Type B pancreatic cell (in vitro differentiated cells): ENCODE results near the gene HIGD2B. TPM values are rescaled to one million over a fixed set of nuclear protein-coding genes. Genes with fewer than 3 reads are reported as not detected.
"Not testable (repeated sequence)": the region's sequence is repeated elsewhere in the genome, so short reads cannot be mapped to it uniquely, and the experiment has no call there.

Source experiments
- DNase-seq: peaks from one replicate; pipeline ENCODE4 v3.0.0; 2021; ENCODE audit warnings: mixed read lengths; ENCODE audit not compliant: unreplicated experiment; ENCODE audit errors: extremely low spot score
- H3K27ac Mint-ChIP-seq: 2 replicates; pipeline ENCODE4 v1.8.0; 2021; ENCODE audit warnings: mild to moderate bottlenecking, mixed read lengths
- H3K27me3 Mint-ChIP-seq: 2 replicates; pipeline ENCODE4 v1.8.0; 2021; ENCODE audit warnings: mixed read lengths
- H3K36me3 Mint-ChIP-seq: 2 replicates; pipeline ENCODE4 v1.8.0; 2021; ENCODE audit warnings: mixed read lengths
- H3K4me1 Mint-ChIP-seq: one replicate; pipeline ENCODE4 v1.8.0; 2021; ENCODE audit warnings: mixed read lengths; ENCODE audit not compliant: unreplicated experiment
- H3K4me3 Mint-ChIP-seq: 2 replicates; pipeline ENCODE4 v1.8.0; 2021; ENCODE audit warnings: mild to moderate bottlenecking, mixed read lengths
- H3K9me3 Mint-ChIP-seq: 2 replicates; pipeline ENCODE4 v1.8.0; 2021; ENCODE audit warnings: mixed read lengths
- CTCF ChIP-seq: fragments of 200-600 bp; sonication (generic); conservative IDR thresholded peaks from 2 replicates; pipeline ENCODE4 v1.5.0; 2021; ENCODE audit warnings: antibody characterized with exemption, mild to moderate bottlenecking
- total RNA-seq: library from RNA; stranded (reverse); gene quantifications from 2 replicates; pipeline ENCODE4 v1.2.1, GENCODE V29; 2021; ENCODE audit warnings: low replicate concordance

Gene HIGD2B
- total RNA-seq, 1 donor from 2014 or later = not detected

- no peak overlapping the region for H3K27ac Mint-ChIP-seq
Observed at GRCh38 chr15:72728821-72729220, 42.8 kb upstream of the HIGD2B start.

GRCh38 chr15:72728249-72728648 lies 42.3 kb upstream of the HIGD2B start:
- H3K27me3 Mint-ChIP-seq, H3K4me3 Mint-ChIP-seq, H3K27ac Mint-ChIP-seq: not testable (repeated sequence)

More at GRCh38 chr15:72728821-72729220, 42.8 kb upstream of the HIGD2B start:
- H3K27me3 Mint-ChIP-seq = no peaks in the 10 kb centered on the region
- no peak overlapping the region for H3K4me3 Mint-ChIP-seq
- DNase-seq = no peak
- H3K36me3 Mint-ChIP-seq = peaks cover 15% of the 10 kb centered on the region
- no peak for TF ChIP-seq CTCF
- no peaks in the 10 kb centered on the region for H3K4me1 Mint-ChIP-seq
- H3K9me3 Mint-ChIP-seq = no peaks in the 10 kb centered on the region

GRCh38 chr15:72727154-72727553 lies 41.2 kb upstream of the HIGD2B start:
- H3K4me3 Mint-ChIP-seq = no peak overlapping the region
- no peak for DNase-seq
- no peaks in the 10 kb centered on the region for H3K27me3 Mint-ChIP-seq
- no peaks in the 10 kb centered on the region for H3K9me3 Mint-ChIP-seq
- H3K36me3 Mint-ChIP-seq = peaks cover 9% of the 10 kb centered on the region
- H3K4me1 Mint-ChIP-seq = no peaks in the 10 kb centered on the region
- no peak overlapping the region for H3K27ac Mint-ChIP-seq
- TF ChIP-seq CTCF = no peak

More at GRCh38 chr15:72728249-72728648, 42.3 kb upstream of the HIGD2B start:
- peaks cover 15% of the 10 kb centered on the region for H3K36me3 Mint-ChIP-seq
- DNase-seq, H3K9me3 Mint-ChIP-seq, H3K4me1 Mint-ChIP-seq: not testable (repeated sequence)

GRCh38 chr15:72725851-72726250 lies 39.9 kb upstream of the HIGD2B start:
- not testable (repeated sequence) for H3K27ac Mint-ChIP-seq, H3K36me3 Mint-ChIP-seq, H3K4me3 Mint-ChIP-seq, H3K27me3 Mint-ChIP-seq, DNase-seq, H3K9me3 Mint-ChIP-seq, H3K4me1 Mint-ChIP-seq

- no peaks in the 10 kb centered on the region for H3K27me3 Mint-ChIP-seq
Observed at GRCh38 chr15:72725446-72725845, 39.5 kb upstream of the HIGD2B start.

GRCh38 chr15:72724028-72724427 lies 38.0 kb upstream of the HIGD2B start:
- Mint-ChIP-seq H3K27me3 (no peaks in the 10 kb centered on the region), H3K4me1 (no peaks in the 10 kb centered on the region), H3K27ac (no peak overlapping the region), H3K9me3 (no peaks in the 10 kb centered on the region), H3K36me3 (peaks cover 4% of the 10 kb centered on the region), H3K4me3 (no peak overlapping the region)
- DNase-seq = no peak
- TF ChIP-seq CTCF = no peak

More at GRCh38 chr15:72725446-72725845, 39.5 kb upstream of the HIGD2B start:
- Mint-ChIP-seq H3K4me1 (no peaks in the 10 kb centered on the region), H3K27ac (no peak overlapping the region), H3K4me3 (no peak overlapping the region), H3K9me3 (no peaks in the 10 kb centered on the region), H3K36me3 (peaks cover 4% of the 10 kb centered on the region)
- no peak for TF ChIP-seq CTCF
- DNase-seq = no peak
